Colon (tissue), 2 donors: ENCODE results near the gene FBXL17.

Source experiments
- FAIRE-seq: peaks from 2 replicates; lab custom pipeline; 2012; peaks lifted over from hg19 to GRCh38; lab: Jason Lieb, UNC
- donor health status: control.
- donor health status: control.

Gene FBXL17

GRCh38 chr5:107809201-107810034 is 572.5 kb downstream of the FBXL17 start:
- no peak for FAIRE-seq
